ENCODE results near the gene MDC1.
"Not testable (repeated sequence)": the region's sequence is repeated elsewhere in the genome, so short reads cannot be mapped to it uniquely, and the experiment has no call there.

The MDC1 gene

DNA sequence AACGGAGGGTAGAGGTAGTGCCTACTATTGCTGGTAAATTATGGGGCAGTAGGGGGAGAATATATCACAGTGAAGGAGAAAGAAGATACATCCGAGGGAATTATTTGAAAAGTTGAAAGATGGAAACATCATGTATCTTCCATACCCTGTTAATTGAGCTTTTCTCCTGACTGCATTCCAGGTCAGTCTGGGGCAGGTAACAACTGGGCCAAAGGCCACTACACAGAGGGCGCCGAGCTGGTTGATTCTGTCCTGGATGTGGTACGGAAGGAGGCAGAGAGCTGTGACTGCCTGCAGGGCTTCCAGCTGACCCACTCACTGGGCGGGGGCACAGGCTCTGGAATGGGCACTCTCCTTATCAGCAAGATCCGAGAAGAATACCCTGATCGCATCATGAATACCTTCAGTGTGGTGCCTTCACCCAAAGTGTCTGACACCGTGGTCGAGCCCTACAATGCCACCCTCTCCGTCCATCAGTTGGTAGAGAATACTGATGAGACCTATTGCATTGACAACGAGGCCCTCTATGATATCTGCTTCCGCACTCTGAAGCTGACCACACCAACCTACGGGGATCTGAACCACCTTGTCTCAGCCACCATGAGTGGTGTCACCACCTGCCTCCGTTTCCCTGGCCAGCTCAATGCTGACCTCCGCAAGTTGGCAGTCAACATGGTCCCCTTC, 6.2 kb upstream of the MDC1 start:
- DNase-seq, result not testable (repeated sequence)

GRCh38 chr6:30722280-30723112, 5.4 kb upstream of the MDC1 start:
- peak; percentile 78 for DNase-seq

- DNase-seq, result not testable (repeated sequence)
Measured at GRCh38 chr6:30722025-30722279, 4.9 kb upstream of the MDC1 start.

DNA sequence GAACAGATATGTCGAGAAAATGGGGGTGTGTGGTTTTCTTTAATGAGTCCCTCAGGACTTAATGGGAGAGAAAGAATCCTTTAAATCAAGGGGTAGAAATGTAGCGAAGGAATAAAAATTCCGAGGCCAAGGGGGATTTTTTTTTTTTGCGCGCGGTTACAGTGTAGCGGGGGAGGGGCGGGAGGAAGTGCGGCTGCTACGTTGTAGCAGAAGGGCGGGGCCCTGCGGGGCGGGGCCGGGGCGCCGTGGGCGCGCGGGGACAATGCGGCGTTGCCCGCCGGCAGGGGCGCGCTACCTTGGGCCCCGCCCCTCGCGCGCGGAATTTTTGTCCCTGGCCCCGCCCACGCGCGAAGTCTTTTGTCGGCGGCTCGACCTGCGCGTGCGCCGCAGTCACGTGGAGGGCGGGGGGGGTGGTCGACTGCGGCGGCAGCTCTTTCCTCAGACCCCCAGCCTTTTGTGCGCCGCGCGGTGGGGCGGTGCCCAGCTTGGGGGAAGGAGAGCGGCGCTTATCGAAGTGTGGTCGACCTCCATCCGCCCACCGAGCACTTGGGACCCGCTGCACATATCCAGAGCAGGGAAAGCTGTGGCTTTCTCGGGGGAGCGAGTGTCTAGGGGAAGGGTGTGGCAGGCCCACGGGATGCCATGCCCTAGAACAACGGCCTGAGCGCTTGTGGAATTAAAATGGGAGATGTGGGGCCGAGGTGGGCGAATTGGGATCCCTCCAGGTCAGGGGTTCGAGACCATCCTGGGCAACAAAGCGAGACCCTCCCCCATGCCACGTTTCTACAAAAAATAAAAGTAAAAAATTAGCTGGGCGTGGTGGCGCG, 4.3 kb upstream of the MDC1 start:
- DNase-seq, result peak; percentile 76 to 83

DNA sequence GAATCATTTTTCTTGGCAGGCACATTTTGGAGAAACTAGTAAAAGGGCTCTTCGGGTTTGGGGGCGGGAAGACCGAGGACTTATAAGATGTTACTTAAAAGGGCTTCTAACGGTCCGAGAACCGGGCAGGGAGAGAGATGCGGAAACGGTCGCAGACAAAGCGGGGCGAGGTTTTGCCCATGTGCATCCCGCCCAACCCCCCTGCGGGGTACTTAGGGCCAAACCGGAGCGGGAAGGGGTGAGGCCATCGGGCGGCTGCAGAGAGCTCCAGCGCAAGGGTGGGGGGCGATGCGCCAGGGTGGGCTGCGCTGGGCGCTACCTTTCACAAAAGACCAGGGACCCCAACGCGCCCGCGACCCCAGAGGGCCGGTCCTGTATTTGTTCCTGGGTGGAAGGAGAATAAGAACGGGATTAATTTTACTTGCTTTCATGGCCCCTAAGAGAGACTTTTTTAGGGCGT, 3.7 kb upstream of the MDC1 start:
- DNase-seq, result peak; percentile 53 to 58

GRCh38 chr6:30719791-30720737, 3.0 kb upstream of the MDC1 start, which contains the start of gene TUBB:
TSS of gene TUBB (plus strand) at chr6:30720352. CDS start at chr6:30720507, 155 bp downstream.
- peak; percentile 96 to 98 for DNase-seq

DNA sequence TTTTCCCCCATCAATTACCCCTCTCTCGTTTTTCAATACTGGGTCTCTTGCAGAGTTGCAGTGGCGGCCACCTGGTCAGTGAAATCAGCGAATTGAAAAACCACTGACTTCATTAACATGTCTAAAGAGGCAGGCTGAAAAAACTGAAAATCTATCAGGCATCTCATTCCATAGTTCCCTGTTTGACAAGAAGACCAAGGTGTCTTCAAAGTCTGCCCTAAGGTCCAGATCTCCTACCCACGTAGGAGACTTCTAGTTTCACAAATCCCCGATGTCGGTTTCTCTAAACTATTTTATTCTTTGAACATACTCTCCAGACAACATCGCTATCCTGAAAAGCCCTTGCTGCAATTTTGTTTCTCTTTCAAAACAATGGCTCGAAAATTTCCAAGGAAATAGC, 2.3 kb upstream of the MDC1 start:
- no peak for DNase-seq

- not testable (repeated sequence) for DNase-seq
Measured at GRCh38 chr6:30717845-30718720, 1.0 kb upstream of the MDC1 start.

GRCh38 chr6:30716879-30717128, 277 bp downstream of the MDC1 start:
- DNase-seq, result no peak

- DNase-seq, result no peak
Measured at GRCh38 chr6:30714263-30714662, 2.8 kb downstream of the MDC1 start.

DNA sequence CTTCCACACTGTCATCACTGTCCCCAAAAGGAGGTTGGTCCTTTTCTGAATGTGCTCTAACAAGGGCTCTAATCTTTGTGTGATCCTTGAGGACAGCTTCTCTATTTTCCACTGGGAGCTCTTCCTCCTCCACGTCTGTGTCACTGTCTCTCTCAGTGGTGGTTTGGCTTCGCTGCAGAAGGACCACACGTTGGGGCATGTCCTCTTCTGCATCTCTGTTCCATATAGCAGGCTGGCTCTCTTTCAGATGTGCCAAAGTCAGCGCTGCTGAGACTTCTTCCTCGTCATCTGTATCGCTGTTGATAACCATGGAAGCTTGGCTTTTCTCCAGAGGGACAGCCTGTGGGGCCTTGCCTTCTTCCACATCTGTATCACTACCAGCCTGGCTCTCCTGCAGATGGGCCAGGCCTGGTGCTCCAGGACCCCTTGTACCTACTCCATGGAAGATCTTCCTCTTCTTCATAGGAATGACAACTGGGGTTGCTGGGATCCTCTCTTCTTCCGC, 4.6 kb downstream of the MDC1 start:
- DNase-seq, result no peak

GRCh38 chr6:30711758-30712380, 5.2 kb downstream of the MDC1 start:
- no peak for DNase-seq

GRCh38 chr6:30709101-30709868, 7.8 kb downstream of the MDC1 start:
- no peak for DNase-seq

DNA sequence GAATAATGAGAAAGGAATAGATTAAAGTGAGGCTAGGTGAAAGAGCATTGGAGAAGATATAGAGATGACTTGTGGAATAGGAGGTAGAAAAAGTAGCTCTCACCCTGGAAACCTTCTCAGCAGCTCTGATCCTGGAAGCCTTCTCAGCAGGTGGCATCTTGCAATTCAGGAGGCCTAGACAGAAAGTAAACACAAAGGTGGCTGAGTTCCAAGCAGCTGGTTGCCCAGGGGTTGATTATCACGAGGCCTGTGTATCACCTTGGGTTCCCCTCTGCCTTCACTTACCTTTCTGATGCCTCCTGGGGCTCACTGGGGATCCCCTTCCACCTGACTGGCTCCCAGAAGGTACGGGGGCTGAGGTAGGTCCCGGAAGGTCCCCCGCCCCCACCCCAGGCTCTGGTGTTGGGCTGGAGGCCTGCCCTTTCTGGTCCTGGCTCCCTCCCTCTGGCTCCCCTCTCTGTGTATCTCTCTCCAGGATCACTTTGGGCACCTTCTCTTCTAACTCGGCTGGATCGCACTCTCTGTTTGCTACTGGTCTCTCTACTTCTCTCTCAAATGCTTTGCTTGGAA, 9.7 kb downstream of the MDC1 start:
- no peak for DNase-seq

GRCh38 chr6:30705620-30706019, 11.5 kb downstream of the MDC1 start:
- DNase-seq, result no peak

DNA sequence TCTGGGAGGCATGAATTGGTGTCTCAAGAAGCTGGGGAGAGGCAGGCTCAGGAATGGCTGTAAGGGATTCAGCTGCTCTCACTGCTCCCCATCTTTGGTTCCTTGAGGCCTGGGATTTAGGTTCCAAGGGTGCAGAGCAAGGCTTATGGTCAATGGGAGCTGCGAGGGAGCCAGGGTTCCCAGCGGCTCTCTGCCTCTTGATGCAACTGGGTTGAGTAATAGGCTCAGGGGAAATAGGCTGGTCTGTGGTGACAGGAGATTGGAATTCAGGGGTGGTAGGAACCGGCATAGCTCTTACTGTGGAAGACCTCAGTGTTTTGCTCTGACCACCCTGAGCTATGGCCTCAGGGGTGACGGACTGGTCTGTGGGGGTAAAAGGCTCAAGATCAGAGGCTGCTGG, 13.3 kb downstream of the MDC1 start:
- DNase-seq, result no peak

GRCh38 chr6:30703011-30703410, 14.1 kb downstream of the MDC1 start:
- no peak for DNase-seq

DNA sequence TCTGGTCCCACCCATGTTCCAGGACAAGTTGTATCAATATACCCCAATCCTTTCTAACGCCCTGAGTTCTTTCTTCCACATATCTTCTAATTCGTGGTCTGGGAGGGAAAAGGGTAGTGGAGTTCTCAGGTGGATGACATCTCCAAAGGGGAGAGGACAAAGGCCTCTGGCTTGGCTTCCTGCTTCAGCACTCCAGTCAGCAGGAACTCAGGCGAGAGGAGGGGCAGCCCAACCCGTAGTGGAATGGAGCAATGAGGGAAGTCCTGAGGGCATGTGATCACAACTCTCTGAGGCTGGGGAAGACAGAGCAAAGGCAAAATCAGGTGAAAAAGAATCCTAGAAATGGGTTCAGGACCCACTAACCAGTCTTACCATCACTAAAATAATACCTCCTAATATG, 16.7 kb downstream of the MDC1 start:
- DNase-seq, result no peak

DNA sequence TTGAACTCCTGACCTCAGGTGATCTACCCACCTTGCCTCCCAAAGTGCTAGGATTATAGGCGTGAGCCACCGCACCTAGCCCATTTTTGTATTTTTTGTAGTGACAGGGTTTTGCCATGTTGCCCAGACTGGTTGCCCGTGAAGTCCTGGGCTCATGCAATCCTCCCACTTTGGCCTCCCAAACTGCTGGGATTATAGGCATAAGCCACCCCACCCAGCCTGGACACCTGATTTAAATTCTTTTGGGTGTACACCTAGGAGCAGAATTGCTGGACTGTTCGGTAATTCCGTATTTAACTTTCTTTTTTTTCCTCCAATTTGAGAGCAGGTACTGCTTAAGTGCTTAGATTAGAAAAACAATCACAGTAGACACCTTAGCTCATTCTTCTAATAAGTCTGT, 20.6 kb downstream of the MDC1 start:
- no peak for DNase-seq
